PC-9 (cell line): ENCODE measurements around the gene ADD3.

Experiments
- CTCF ChIP-seq: fragments of 200-600 bp; sonication (generic); conservative IDR thresholded peaks from 2 replicates; pipeline ENCODE4 v1.6.1; 2017; ENCODE audit warnings: mixed run types, antibody characterized with exemption, mild to moderate bottlenecking, moderate library complexity
- EZH2 ChIP-seq: fragments of 200-600 bp; sonication (generic); IDR thresholded peaks from 2 replicates; pipeline ENCODE4 v1.8.0; 2017; ENCODE audit warnings: antibody characterized with exemption, low read depth

DNA sequence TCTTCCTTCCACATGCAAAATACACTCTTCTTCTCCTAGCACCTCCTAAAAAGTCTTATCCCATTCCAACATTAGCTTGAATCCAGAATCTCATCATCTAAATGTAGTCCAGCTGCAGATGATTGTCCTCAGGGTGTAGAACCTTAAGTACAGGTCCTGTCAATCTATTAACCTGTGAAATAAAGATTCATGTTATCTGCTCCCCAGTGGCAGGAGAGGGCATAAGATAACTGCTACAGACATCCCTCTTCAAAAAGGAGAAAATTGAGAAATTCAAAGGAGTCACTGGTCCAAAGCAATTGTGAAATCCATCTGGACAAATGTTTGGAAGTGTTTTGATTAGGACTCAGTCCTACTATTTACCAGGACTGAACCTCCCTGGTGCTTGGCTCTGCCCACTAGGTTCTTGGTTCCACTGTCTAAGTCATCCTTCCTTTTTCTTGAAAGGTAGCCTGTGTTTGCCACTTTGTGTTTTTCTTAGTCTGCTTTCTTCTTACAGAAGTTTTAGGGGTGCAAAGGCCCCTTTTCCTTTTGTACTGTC is 96.2 kb downstream of the ADD3 start:
- TF ChIP-seq CTCF, result no peak
- no peak for TF ChIP-seq EZH2
